ENCODE measurements around the gene FMO1.

DNA sequence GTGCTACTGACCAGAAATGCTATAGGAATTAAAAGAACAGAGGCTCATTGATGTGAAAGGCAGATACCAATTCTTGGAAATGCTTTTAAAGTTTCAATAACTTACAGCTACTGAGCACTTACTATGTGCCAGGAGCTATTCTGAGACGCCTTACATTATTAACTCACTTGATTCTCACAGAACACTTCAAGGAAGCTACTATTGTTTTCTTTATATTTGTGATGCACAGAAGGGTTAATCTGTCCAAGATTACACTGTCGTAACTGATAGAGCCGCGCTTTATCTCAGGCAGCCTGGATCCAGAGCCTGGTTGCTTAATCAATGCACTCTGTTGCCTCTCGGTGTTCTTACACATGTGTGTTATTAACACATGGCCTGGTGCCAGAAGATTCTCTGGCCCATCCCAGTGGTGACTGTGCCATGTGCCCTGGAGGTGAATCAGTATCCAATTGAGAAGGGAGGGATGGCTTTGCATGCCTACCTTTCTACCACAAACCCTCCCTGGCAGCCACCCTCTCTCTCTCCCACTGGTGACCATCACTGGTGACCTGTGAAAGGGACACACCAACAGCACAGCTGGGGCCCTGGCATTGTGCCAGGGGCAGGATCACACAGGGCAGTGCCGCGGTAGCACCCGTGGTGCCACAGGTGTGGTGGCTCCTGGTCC is 8.8 kb downstream of the FMO1 start:
- TF ChIP-seq, protein P1, sequence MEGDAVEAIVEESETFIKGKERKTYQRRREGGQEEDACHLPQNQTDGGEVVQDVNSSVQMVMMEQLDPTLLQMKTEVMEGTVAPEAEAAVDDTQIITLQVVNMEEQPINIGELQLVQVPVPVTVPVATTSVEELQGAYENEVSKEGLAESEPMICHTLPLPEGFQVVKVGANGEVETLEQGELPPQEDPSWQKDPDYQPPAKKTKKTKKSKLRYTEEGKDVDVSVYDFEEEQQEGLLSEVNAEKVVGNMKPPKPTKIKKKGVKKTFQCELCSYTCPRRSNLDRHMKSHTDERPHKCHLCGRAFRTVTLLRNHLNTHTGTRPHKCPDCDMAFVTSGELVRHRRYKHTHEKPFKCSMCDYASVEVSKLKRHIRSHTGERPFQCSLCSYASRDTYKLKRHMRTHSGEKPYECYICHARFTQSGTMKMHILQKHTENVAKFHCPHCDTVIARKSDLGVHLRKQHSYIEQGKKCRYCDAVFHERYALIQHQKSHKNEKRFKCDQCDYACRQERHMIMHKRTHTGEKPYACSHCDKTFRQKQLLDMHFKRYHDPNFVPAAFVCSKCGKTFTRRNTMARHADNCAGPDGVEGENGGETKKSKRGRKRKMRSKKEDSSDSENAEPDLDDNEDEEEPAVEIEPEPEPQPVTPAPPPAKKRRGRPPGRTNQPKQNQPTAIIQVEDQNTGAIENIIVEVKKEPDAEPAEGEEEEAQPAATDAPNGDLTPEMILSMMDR (IDR thresholded peaks at IDR 0.05 in 2 of 3, conservative IDR thresholded peaks at IDR 0.05 in 1 of 3; ENCODE audit: borderline replicate concordance in 1 of 3, insufficient read depth in 1 of 3, low read depth in 2 of 3, low read length in 2 of 3): no peak
- TF ChIP-seq RAD21 (IDR thresholded peaks at IDR 0.05; ENCODE audit: low read depth): no peak
- TF ChIP-seq EGR1 (IDR thresholded peaks at IDR 0.05; ENCODE audit: low read depth): no peak
- TF ChIP-seq POLR2A (IDR thresholded peaks at IDR 0.05; ENCODE audit: borderline replicate concordance, extremely low read depth, insufficient read depth, insufficient read length): no peak
- TF ChIP-seq POLR2AphosphoS5 (IDR thresholded peaks at IDR 0.05; ENCODE audit: low read depth, low read length): no peak
- no peak for TF ChIP-seq YY1 (IDR thresholded peaks at IDR 0.05; ENCODE audit: extremely low read depth, insufficient replicate concordance, low read depth, low read length)
- no peak for TF ChIP-seq EZH2 (IDR thresholded peaks at IDR 0.05)
- TF ChIP-seq ZNF274 (IDR thresholded peaks at IDR 0.05; ENCODE audit: low read depth, low read length): no peak
- TF ChIP-seq CBX3 (IDR thresholded peaks at IDR 0.05; ENCODE audit: low read depth): no peak
- TF ChIP-seq, protein P2, sequence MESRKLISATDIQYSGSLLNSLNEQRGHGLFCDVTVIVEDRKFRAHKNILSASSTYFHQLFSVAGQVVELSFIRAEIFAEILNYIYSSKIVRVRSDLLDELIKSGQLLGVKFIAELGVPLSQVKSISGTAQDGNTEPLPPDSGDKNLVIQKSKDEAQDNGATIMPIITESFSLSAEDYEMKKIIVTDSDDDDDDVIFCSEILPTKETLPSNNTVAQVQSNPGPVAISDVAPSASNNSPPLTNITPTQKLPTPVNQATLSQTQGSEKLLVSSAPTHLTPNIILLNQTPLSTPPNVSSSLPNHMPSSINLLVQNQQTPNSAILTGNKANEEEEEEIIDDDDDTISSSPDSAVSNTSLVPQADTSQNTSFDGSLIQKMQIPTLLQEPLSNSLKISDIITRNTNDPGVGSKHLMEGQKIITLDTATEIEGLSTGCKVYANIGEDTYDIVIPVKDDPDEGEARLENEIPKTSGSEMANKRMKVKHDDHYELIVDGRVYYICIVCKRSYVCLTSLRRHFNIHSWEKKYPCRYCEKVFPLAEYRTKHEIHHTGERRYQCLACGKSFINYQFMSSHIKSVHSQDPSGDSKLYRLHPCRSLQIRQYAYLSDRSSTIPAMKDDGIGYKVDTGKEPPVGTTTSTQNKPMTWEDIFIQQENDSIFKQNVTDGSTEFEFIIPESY (IDR thresholded peaks at IDR 0.05; ENCODE audit: extremely low read depth, insufficient replicate concordance, low read length): no peak
- TF ChIP-seq, protein P3, sequence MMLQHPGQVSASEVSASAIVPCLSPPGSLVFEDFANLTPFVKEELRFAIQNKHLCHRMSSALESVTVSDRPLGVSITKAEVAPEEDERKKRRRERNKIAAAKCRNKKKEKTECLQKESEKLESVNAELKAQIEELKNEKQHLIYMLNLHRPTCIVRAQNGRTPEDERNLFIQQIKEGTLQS (IDR thresholded peaks at IDR 0.05): no peak

Measured in HCT116 (cell line).